ENCODE results near the gene ZNF687. TPM values are rescaled to one million over a fixed set of nuclear protein-coding genes. Genes with fewer than 3 reads are reported as not detected.

ZNF687 gene
- total RNA-seq, 1 experiment from 2014 or later: 56.8 TPM

GRCh38 chr1:151282883-151283725 is 1.0 kb downstream of the ZNF687 start (continued):
- TF ChIP-seq, protein P1, sequence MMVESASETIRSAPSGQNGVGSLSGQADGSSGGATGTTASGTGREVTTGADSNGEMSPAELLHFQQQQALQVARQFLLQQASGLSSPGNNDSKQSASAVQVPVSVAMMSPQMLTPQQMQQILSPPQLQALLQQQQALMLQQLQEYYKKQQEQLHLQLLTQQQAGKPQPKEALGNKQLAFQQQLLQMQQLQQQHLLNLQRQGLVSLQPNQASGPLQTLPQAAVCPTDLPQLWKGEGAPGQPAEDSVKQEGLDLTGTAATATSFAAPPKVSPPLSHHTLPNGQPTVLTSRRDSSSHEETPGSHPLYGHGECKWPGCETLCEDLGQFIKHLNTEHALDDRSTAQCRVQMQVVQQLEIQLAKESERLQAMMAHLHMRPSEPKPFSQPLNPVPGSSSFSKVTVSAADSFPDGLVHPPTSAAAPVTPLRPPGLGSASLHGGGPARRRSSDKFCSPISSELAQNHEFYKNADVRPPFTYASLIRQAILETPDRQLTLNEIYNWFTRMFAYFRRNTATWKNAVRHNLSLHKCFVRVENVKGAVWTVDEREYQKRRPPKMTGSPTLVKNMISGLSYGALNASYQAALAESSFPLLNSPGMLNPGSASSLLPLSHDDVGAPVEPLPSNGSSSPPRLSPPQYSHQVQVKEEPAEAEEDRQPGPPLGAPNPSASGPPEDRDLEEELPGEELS (CRISPR knock-in tag; IDR thresholded peaks at IDR 0.05): no peak
- TF ChIP-seq MAX (CRISPR knock-in tag; IDR thresholded peaks at IDR 0.05) (no peak; the same call in 1 of the 2 replicates), GTF2I (CRISPR knock-in tag; conservative IDR thresholded peaks at IDR 0.05) (no peak), JUN (CRISPR knock-in tag; IDR thresholded peaks at IDR 0.05) (0 out of 2 replicates have a peak, but pooled peaks have one; percentile 32), ZNF121 (CRISPR knock-in tag; IDR thresholded peaks at IDR 0.05) (no peak), TEAD1 (CRISPR knock-in tag; IDR thresholded peaks at IDR 0.05) (no peak), RORB (CRISPR knock-in tag; IDR thresholded peaks at IDR 0.05) (no peak), NFATC4 (CRISPR knock-in tag; IDR thresholded peaks at IDR 0.05) (0 out of 2 replicates have a peak, but pooled peaks have one; percentile 29), ATF6 (CRISPR knock-in tag; IDR thresholded peaks at IDR 0.05) (no peak), ATF3 (CRISPR knock-in tag; conservative IDR thresholded peaks at IDR 0.05) (no peak), NFYB (CRISPR knock-in tag; conservative IDR thresholded peaks at IDR 0.05; ENCODE audit: low read depth) (no peak), FOXJ3 (CRISPR knock-in tag; IDR thresholded peaks at IDR 0.05; ENCODE audit: borderline replicate concordance) (no peak), TEAD4 (CRISPR knock-in tag; IDR thresholded peaks at IDR 0.05) (no peak), E2F5 (CRISPR knock-in tag; IDR thresholded peaks at IDR 0.05) (no peak), ETV6 (CRISPR knock-in tag; IDR thresholded peaks at IDR 0.05) (no peak), ZNF281 (CRISPR knock-in tag; IDR thresholded peaks at IDR 0.05) (no peak), USF2 (CRISPR knock-in tag; IDR thresholded peaks at IDR 0.05) (no peak), ZNF138 (CRISPR knock-in tag; conservative IDR thresholded peaks at IDR 0.05) (no peak)
- TF ChIP-seq, protein P2, sequence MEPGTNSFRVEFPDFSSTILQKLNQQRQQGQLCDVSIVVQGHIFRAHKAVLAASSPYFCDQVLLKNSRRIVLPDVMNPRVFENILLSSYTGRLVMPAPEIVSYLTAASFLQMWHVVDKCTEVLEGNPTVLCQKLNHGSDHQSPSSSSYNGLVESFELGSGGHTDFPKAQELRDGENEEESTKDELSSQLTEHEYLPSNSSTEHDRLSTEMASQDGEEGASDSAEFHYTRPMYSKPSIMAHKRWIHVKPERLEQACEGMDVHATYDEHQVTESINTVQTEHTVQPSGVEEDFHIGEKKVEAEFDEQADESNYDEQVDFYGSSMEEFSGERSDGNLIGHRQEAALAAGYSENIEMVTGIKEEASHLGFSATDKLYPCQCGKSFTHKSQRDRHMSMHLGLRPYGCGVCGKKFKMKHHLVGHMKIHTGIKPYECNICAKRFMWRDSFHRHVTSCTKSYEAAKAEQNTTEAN (CRISPR knock-in tag; IDR thresholded peaks at IDR 0.05): no peak
- TF ChIP-seq, protein P3, sequence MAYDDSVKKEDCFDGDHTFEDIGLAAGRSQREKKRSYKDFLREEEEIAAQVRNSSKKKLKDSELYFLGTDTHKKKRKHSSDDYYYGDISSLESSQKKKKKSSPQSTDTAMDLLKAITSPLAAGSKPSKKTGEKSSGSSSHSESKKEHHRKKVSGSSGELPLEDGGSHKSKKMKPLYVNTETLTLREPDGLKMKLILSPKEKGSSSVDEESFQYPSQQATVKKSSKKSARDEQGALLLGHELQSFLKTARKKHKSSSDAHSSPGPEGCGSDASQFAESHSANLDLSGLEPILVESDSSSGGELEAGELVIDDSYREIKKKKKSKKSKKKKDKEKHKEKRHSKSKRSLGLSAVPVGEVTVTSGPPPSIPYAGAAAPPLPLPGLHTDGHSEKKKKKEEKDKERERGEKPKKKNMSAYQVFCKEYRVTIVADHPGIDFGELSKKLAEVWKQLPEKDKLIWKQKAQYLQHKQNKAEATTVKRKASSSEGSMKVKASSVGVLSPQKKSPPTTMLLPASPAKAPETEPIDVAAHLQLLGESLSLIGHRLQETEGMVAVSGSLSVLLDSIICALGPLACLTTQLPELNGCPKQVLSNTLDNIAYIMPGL (CRISPR knock-in tag; IDR thresholded peaks at IDR 0.05): 0 out of 2 replicates have a peak, but pooled peaks have one; percentile 19
- TF ChIP-seq, protein P4, sequence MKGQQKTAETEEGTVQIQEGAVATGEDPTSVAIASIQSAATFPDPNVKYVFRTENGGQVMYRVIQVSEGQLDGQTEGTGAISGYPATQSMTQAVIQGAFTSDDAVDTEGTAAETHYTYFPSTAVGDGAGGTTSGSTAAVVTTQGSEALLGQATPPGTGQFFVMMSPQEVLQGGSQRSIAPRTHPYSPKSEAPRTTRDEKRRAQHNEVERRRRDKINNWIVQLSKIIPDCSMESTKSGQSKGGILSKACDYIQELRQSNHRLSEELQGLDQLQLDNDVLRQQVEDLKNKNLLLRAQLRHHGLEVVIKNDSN (CRISPR knock-in tag; IDR thresholded peaks at IDR 0.05): no peak
- TF ChIP-seq, protein P5, sequence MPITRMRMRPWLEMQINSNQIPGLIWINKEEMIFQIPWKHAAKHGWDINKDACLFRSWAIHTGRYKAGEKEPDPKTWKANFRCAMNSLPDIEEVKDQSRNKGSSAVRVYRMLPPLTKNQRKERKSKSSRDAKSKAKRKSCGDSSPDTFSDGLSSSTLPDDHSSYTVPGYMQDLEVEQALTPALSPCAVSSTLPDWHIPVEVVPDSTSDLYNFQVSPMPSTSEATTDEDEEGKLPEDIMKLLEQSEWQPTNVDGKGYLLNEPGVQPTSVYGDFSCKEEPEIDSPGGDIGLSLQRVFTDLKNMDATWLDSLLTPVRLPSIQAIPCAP (CRISPR knock-in tag; IDR thresholded peaks at IDR 0.05): no peak
- TF ChIP-seq, protein P6, sequence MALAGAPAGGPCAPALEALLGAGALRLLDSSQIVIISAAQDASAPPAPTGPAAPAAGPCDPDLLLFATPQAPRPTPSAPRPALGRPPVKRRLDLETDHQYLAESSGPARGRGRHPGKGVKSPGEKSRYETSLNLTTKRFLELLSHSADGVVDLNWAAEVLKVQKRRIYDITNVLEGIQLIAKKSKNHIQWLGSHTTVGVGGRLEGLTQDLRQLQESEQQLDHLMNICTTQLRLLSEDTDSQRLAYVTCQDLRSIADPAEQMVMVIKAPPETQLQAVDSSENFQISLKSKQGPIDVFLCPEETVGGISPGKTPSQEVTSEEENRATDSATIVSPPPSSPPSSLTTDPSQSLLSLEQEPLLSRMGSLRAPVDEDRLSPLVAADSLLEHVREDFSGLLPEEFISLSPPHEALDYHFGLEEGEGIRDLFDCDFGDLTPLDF (CRISPR knock-in tag; IDR thresholded peaks at IDR 0.05): no peak
